Mesodermal cell (in vitro differentiated cells): Measurements from ENCODE around the gene CYP11A1.

ENCODE experiments used
- H3K27ac ChIP-seq: 2 replicates; pipeline ENCODE4 v1.7.0; 2013; ENCODE audit warnings: mild to moderate bottlenecking, low read depth, low read length, moderate library complexity; ENCODE audit not compliant: severe bottlenecking
- H3K36me3 ChIP-seq: 2 replicates; pipeline ENCODE4 v1.7.1; 2013; ENCODE audit warnings: mild to moderate bottlenecking, low read length, moderate library complexity; ENCODE audit not compliant: control insufficient read depth, insufficient read depth
- H3K4me1 ChIP-seq: one replicate; pipeline ENCODE4 v1.7.1; 2013; ENCODE audit warnings: mild to moderate bottlenecking, low read length; ENCODE audit not compliant: insufficient read depth, control insufficient read depth, poor library complexity, severe bottlenecking
- H3K4me3 ChIP-seq: 2 replicates; pipeline ENCODE4 v1.7.0; 2013; ENCODE audit warnings: low read length, control low read depth, mild to moderate bottlenecking; ENCODE audit not compliant: insufficient read depth, poor library complexity, severe bottlenecking; ENCODE audit errors: extremely low read depth
- H3K9me3 ChIP-seq: 2 replicates; pipeline ENCODE4 v1.7.1; 2013; ENCODE audit warnings: mild to moderate bottlenecking, low read length, moderate library complexity; ENCODE audit not compliant: control insufficient read depth
- WGBS, 2 experiments: methylation state at CpG; one replicate each; pipeline ENCODE4 v1.1.5; 2013; ENCODE audit warnings: missing lambda C conversion rate in 2 of 2; ENCODE audit not compliant: insufficient coverage in 2 of 2; 5-methylcytosine and 5-hydroxymethylcytosine counted together

CYP11A1 gene

GRCh38 chr15:74306781-74307217, 60.6 kb downstream of the CYP11A1 start:
- 44 to 51% methylated on average over 8 to 9 of the region's 10 CpGs for WGBS, 2 experiments
- Histone ChIP-seq H3K9me3 (no peaks in the 10 kb centered on the region), H3K4me3 (no peak overlapping the region)

GRCh38 chr15:74305687-74306086, 61.8 kb downstream of the CYP11A1 start:
- Histone ChIP-seq H3K9me3 (no peaks in the 10 kb centered on the region), H3K4me1 (peaks cover 51% of the 10 kb centered on the region), H3K27ac (no peak overlapping the region), H3K36me3 (no peaks in the 10 kb centered on the region), H3K4me3 (no peak overlapping the region)
- WGBS, 2 experiments = 87 to 94% methylated on average over 6 of the region's 7 CpGs

More at GRCh38 chr15:74306781-74307217, 60.6 kb downstream of the CYP11A1 start:
- no peaks in the 10 kb centered on the region for H3K36me3 ChIP-seq
- H3K4me1 ChIP-seq = peaks cover 55% of the 10 kb centered on the region
- H3K27ac ChIP-seq = peak overlapping the region; percentile 49

GRCh38 chr15:74304431-74304830, 63.0 kb downstream of the CYP11A1 start:
- Histone ChIP-seq H3K36me3 (no peaks in the 10 kb centered on the region), H3K9me3 (no peaks in the 10 kb centered on the region), H3K27ac (no peak overlapping the region), H3K4me1 (peaks cover 51% of the 10 kb centered on the region), H3K4me3 (no peak overlapping the region)
- WGBS, 2 experiments = 70 to 74% methylated on average over 8 to 10 of the region's 12 CpGs

- H3K36me3 ChIP-seq = no peaks in the 10 kb centered on the region
- peaks cover 50% of the 10 kb centered on the region for H3K4me1 ChIP-seq
- H3K27ac ChIP-seq = no peak overlapping the region
- no peak overlapping the region for H3K4me3 ChIP-seq
- H3K9me3 ChIP-seq = no peaks in the 10 kb centered on the region
- 21% methylated on average over 2 of the region's 6 CpGs; no CpG with 5 or more reads in 1 of the 2 experiments for WGBS, 2 experiments
Measured at GRCh38 chr15:74303741-74304309, 63.6 kb downstream of the CYP11A1 start.

GRCh38 chr15:74302821-74303359, 64.6 kb downstream of the CYP11A1 start:
- H3K27ac ChIP-seq = no peak overlapping the region
- no peaks in the 10 kb centered on the region for H3K36me3 ChIP-seq
- H3K4me3 ChIP-seq = no peak overlapping the region
- WGBS, 2 experiments = 32 to 36% methylated on average over 5 to 6 of the region's 7 CpGs
- H3K9me3 ChIP-seq = no peaks in the 10 kb centered on the region
- peaks cover 46% of the 10 kb centered on the region for H3K4me1 ChIP-seq

GRCh38 chr15:74301583-74302361, 65.7 kb downstream of the CYP11A1 start:
- H3K4me3 ChIP-seq = no peak overlapping the region
- no peak overlapping the region for H3K27ac ChIP-seq
- H3K9me3 ChIP-seq = no peaks in the 10 kb centered on the region
- no peaks in the 10 kb centered on the region for H3K36me3 ChIP-seq
- H3K4me1 ChIP-seq = peaks cover 52% of the 10 kb centered on the region
- WGBS, 2 experiments = 46 to 50% methylated on average over 1 to 3 of the region's 7 CpGs

- no peaks in the 10 kb centered on the region for H3K9me3 ChIP-seq
- WGBS, 2 experiments = 33 to 34% methylated on average over 20 to 24 of the region's 26 CpGs
- no peak overlapping the region for H3K27ac ChIP-seq
- H3K36me3 ChIP-seq = no peaks in the 10 kb centered on the region
- no peak overlapping the region for H3K4me3 ChIP-seq
- H3K4me1 ChIP-seq = peaks cover 41% of the 10 kb centered on the region
Measured at GRCh38 chr15:74300057-74300795, 67.2 kb downstream of the CYP11A1 start.

- H3K27ac ChIP-seq = no peak overlapping the region
- WGBS, 2 experiments = 73 to 78% methylated on average over 1 of the region's 1 CpG
- no peaks in the 10 kb centered on the region for H3K9me3 ChIP-seq
Measured at GRCh38 chr15:74297887-74298286, 69.6 kb downstream of the CYP11A1 start.

GRCh38 chr15:74295800-74296199, 71.6 kb downstream of the CYP11A1 start:
- H3K27ac ChIP-seq = no peak overlapping the region
- 87 to 89% methylated on average over 4 to 5 of the region's 6 CpGs for WGBS, 2 experiments
- H3K4me3 ChIP-seq = no peak overlapping the region
- H3K36me3 ChIP-seq = no peaks in the 10 kb centered on the region
- peaks cover 28% of the 10 kb centered on the region for H3K4me1 ChIP-seq
- H3K9me3 ChIP-seq = no peaks in the 10 kb centered on the region

More at GRCh38 chr15:74297887-74298286, 69.6 kb downstream of the CYP11A1 start:
- Histone ChIP-seq H3K36me3 (no peaks in the 10 kb centered on the region), H3K4me1 (peaks cover 26% of the 10 kb centered on the region), H3K4me3 (no peak overlapping the region)

GRCh38 chr15:74294010-74294409, 73.4 kb downstream of the CYP11A1 start:
- peaks cover 43% of the 10 kb centered on the region for H3K4me1 ChIP-seq
- no peak overlapping the region for H3K4me3 ChIP-seq
- no peaks in the 10 kb centered on the region for H3K36me3 ChIP-seq
- no peak overlapping the region for H3K27ac ChIP-seq
- no peaks in the 10 kb centered on the region for H3K9me3 ChIP-seq
- WGBS, 2 experiments = 86 to 100% methylated on average over 1 of the region's 1 CpG
